HG03280 (cell line): ENCODE data around the gene KRT85.
A peak's percentile ranks its signal among the peaks of the same experiment; 100 is the strongest.

Source experiments
- ATAC-seq: cut with Tn5 transposase; IDR thresholded peaks from one replicate; pipeline ENCODE4 v1.9.1; 2021; ENCODE audit warnings: mild to moderate bottlenecking, moderate library complexity; ENCODE audit not compliant: unreplicated experiment

KRT85 gene

DNA sequence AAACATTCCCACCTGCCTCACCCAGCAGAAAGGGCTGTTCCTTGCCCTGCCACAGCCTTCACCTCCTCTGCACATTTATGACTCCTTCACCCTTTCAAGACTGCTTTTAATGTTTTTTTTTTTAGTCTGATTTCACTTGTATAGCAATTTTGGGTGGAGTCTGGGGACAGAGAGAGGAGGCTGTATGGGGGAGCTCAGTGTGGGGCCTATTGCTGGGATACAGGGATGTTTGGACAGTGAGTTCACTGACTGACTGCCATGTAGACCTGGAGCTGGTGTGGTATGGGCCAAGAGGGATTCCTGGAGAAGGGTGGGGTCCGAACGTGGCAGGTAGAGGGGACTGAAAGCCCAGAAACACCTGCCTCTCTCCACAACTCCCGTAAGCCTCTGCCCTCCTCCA is 1.9 kb upstream of the KRT85 start:
- ATAC-seq: no peak

DNA sequence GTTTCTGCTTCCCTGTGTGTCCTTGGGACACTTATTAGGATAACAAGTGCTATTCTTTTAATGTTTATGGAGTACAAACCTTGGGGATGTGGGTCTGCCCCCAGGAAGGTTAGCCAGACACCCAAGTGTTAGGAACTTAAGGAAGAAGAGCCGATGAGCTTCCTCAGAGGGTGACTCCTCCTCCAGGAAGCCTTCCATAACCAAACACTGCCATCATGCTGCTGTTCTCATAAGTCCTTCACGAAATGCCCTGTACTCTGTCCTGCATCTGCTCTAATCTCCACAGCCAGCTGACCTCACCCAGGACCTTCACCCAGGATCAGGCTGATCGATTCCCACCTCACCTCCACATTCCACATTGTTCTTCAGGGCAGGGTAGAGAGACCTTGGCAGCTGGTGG is 1.2 kb upstream of the KRT85 start:
- ATAC-seq: no peak

DNA sequence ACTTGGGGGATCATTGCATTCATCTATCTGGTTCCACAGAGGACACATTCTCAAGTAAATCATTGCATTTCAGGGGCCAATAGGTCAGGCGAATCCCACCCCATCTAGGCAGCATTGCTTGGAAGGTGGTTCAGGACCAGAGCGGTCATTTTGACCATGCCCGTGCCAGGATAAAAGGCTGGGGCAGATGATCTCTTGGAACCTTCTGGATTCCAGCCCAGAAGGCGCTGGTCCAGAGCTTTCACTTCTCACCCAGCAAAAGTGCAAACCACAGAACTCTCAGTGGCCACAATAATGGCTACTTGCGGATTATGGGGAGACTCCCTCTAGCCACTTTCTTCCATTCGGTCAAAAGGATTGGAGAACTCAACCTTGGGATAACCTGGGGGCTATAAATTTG is 595 bp upstream of the KRT85 start:
- no peak for ATAC-seq

DNA sequence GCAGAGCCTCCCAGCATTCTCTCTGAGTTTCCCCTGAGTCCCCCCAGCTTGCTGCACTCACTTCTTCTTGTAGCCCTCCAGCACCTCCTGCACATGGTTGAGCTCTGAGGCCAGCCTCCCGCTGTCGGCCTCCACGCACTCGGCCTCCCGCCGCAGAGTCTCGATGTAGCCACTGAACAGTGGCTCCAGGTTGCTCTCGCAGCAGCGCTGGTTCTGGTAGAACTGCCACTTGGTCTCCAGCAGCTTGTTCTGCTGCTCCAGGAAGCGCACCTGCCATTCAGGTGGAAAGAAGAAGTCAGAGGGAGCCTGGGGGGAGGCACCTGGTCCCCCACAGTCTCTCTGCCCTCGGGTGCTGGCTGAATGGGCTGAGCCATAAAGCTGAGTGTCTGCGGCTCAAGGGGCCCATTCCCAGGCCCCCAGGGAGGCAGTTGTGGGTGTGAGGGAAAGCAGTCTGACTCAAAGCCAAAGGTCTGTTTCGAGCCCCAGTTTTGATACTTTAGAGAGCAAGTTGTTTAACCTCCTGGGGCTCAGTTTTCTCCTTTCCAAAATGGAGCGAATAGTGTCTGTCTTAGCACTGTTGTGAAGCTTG is 2.3 kb downstream of the KRT85 start:
- no peak for ATAC-seq

DNA sequence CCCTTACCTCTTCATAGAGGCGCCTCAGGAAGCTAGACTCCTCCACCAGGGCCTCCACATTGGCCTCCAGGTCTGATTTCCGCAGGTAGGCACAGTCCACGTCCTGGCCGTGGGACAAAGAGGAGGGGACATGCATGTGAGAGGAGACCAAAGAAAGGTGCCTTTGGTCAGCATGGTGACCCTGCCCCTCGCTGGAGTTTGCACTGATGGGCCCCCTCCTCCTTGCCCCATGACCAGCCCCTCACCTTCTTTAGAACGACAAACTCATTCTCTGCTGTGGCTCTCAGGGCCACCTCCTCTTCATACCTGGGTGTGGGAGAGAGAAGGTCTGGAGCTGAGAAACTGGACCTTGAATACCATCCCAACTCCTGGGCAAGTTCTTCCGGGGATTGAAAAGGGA is 3.2 kb downstream of the KRT85 start:
- ATAC-seq: no peak

DNA sequence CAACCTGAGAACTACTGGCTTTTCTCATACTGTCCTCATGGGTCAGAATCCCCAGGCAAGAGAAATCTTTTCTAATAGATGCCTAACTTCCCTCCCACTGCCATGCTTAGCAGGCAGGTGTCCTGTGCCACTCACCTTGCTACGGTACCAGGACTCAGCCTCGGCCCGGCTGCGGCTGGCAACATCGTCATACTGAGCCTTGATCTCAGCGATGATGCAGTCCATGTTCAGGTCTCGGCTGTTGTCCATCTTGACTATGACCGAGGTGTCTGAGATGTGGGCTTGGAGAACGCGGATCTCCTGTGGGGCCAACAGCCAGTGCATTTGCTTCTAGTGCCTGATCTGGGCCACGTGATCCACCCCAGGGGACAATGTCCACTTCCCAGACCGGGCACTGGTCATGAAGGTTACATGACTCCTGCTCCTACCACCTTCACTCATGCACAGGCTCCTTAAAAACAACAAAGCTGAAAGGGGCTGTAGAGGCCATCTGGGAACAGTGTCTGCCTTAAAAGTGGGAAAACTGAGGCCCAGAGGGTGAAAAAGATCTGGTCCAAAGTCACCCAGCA is 4.1 kb downstream of the KRT85 start:
- ATAC-seq: no peak

DNA sequence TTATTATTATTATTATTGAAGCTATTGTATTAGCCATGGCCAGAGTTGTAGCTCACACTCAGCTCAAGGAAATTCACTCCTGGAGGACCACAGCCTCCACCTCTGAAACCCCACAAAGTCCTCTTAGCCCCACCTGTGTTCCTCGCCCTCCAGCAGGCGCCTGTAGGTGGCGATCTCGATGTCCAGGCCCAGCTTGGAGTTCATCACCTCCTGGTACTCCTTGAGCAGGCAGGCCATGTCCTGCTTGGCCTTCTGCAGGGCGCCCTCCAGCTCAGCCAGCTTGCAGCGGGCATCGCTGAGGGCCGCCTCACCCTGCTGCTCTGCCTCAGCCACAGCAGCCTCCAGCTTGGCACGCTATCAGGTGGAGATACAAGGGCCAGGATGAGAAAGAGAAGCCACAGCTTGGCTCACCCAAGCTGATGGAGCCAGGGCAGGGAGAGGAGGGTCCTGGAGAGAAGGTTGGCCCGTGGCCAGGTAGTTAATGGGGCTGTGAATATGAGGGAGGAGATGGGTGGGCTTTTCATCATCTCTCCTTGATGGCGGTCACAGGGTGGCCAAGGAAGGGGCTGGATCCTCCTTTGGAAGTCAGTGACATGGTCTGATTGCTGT is 5.1 kb downstream of the KRT85 start:
- ATAC-seq: no peak

DNA sequence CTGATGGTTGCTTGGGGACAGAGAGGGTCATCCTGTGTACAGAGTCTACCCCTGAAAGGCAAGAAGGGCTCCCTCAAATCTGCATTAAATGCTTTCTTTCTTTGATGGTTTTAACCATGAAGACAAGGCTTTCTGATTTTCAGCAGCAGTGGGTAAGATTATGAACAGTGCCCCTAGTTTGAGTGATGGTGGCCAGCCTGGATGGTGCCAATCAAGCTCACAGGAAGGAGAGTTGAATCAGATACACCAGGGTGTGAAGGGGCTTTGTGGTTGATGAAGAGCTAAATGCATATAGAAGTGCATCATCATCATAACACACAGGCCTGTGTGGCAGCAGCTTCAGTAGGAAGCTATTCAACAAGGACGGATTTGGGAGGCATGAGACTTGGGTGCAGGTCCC is 5.7 kb downstream of the KRT85 start:
- no peak for ATAC-seq

DNA sequence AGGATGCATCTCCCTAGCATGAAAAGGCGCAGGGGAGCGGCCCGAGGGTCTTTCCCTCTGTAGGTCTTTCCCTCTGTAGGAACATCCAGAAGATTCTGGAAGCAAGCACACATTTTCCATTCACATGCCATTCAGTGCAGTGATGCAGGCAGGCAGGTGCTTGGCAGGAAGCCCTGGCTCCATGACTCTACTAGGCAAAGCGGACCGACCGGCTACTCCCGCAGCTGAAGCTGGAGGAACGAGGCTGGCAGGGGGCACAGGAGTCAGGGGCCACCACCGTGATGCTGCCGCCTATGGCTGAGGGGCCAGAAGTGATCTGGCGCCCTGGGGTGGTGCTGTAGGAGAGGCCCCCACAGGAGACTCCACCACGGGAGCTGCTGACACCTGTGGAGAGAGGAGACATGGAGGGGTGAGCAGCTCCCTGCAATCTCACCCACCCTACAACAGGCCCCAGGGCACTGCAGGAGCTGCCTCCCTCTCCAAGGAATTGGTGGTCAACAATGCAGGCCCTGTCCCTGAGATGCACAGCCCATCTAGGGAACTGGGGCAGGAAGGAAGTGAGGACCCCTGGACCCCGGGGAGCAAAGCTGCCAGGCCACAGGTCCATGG is 6.5 kb downstream of the KRT85 start:
- no peak for ATAC-seq

DNA sequence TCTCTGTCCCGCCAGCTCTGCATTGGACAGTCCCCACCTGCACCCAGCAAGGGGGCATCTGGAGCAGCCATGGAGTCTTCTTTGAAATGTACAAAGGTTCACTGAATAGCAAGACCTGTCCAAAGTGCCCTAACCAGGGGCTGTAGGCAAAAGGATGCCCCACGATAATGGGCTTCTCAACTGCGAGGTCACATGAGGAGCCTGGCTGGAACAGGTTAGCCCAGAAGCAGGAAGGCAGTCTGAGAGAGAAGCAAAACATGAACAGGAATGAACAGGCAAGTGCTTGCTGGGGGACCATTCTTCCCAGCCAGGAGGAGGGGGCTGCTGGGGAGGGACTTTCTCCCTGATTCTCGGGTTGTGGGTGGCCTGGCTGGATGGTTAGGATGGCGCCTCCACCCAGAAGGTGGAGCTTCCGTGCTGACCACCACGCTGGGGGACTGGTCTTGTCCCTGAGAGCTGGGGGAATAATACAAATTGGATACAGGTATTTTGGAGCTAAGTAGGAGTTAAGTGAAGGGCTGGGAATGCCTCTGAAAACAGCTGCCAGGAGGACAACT is 7.1 kb downstream of the KRT85 start:
- ATAC-seq: no peak

DNA sequence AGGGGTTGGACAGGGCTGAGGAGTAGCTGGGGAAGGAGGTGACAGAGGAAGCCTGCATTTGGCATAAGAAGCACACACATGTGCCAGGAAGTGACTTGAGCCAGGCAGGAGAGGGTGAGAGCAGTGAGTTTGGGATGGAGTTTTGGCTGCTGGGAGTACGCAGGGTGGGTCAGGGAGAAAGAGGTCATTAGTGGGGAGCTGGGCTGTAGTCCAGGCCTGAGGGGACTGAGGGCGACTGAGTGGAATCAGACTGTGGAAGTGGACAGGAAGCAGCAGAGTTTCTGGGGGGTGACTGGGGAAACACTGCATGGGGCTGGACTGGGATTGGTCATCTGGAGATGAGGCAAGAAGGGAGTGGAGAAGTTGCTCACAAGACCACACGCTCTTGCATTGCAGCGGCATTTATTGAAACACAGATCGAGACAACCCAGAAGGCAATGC is 7.6 kb downstream of the KRT85 start:
- ATAC-seq: no peak

DNA sequence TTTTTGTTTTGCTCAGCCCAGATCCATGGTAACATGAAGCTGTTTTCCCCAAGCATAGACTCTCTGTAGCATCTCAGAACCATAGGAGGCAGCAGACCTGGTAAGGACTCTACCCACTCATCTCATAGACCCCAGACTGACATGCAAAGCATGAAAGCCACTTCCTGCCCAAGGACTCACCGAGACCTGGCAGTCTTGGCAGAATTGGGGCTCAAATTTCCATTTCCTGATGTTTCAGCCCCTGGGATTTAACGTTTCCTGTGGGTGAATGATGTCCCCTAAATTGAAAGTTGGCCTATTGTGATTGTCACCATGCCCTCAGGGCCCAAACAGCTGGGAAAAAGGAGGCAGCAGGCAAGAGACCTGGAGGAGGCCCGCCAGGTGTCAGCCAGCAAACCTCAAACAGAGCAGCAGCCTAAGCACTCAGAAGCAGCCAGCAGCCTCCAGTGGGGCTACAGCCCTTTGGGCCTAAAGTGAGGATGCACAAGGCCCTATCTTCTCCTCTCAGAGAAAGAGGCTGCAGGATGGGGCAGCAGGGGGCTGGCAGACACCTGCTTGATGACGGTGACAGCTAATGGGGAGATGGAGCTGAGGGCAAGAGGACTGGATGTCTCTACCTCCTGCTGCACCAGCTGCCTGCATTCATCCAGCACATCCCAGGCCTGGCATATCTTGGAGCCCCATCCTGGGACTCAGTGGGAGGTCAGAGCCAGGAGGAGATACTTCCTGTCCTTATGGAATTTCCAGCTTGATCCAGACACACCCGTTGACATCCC is 8.5 kb downstream of the KRT85 start:
- peak; percentile 89 for ATAC-seq

DNA sequence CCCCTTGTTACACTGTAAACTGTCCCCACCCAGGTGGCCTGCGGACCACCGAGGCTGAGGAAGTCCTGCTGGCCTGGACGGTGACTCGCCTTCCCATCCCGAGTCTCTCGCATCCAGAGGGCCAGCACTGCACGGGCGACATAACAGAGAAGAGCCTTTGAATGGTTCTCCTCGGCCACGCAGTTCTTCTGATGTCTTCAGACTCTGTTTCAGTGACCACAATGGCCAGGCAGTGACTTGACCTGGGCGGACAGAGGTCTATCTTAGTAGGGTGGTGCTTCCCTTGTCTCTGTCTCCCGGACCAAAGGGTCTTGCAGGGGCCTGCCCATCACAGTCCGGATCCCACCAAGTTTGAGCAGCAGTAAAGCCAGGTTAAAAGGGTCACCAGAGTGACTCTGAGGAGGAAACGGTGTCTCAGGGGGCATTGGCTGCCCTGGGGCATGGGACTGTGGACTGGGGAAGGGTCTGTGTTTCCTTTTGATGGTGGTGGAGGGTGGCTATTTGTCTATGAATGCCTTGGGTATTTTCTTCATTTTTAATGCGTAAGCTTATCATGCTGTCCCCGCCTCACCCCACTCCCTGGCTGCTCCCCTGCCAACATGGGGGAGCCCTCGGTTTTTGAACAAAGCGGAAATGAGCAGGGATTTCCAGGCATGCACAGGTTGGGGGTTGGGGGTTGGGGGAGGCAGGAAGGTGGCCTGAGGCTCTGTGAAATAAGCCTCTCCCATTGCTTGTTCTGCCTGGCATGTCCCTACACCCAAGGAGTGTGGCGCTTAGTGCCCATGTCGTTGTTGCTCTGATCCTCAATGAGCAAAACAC is 10.3 kb downstream of the KRT85 start:
- ATAC-seq: no peak

DNA sequence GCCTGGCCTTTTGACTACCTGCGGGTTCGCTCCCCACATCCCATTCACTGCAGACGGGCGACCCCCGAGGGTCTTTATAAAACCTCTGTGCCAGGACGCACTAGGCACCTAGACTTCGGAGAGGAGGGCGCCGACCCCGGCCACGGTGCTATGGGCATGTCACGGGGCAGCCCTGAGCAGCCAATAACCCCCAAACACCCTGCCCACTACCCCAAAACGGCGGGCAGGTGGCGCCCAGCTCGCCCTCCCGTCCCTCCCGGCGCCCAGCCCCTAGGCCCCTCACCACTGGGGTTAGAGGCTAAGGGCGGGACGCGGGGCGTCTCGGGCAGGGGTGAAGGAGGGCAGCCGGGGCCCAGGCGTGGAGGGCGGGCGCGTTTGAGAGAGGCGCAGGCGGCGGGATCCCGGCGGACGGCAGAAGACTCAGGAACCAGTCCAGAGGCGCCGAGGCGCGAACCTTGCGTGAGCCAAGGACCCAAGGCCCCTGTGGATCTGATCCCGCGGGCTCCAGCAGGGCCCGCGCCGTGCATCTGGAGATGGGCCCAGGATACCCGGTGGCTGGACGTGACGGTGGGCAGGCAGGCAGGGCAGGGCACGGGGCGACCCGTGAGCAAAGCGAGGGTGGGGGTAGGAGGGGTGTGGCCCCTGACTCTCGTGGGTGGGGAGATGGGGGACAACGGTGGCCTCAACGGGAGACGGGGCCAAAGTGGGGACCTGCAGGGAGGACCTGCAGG is 11.1 kb downstream of the KRT85 start:
- ATAC-seq: no peak

DNA sequence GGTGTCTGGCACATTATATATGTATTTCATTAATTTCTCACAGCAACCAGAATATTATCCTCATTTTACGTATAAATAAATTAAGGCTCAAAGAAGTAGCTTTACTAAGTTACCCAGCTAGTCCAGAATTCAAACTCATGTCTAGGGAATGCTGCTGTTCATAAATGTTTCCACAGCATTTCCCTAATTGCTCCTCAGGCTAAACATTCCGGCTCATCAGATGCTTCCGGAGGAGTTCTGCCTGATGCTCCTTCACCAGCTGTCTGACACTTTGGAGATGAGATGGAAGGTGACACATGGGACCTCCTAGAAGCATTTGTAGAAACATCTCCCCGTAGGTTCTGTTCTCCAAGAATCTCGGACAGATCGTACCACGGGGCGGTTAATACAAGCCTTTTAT is 12.1 kb downstream of the KRT85 start:
- ATAC-seq: no peak

DNA sequence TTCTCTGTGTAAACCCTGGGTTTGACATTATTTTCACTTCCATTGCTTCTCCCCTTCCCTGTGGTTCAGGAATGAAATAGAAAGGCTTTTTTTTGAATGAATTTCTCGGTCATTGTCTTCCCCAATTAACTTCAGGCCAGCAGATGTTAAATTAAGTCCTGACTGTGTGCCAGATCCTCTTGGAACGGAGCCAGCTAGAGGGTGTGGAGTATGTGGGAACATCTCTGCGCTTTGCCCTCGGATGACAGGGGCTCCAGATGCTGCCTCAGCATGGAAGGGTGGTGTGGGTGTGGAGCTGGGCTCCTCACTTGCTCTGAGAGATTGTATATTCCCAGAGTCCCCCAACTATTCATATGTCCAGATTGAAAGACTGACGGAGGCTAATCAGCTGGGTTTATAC is 13.1 kb downstream of the KRT85 start:
- no peak for ATAC-seq

DNA sequence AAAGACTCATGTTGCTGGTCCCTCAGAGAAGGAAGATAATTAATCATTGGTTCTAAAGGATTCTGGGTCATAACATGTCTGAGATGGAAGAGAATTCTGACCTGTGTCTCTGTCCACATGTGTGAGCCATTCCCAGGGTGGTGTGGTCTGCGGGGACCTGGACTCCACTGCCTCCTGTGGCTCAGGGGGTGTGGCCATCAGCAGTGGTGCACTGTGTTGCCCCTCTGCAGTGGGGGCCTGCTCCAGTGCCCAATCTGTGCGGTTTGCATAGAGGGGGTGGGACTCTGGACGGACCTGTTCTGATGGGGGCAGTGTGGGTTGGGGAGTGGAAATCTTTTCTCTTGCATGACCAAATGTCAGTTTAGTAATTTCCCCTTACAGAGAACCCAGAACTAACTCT is 13.5 kb downstream of the KRT85 start:
- ATAC-seq: no peak

DNA sequence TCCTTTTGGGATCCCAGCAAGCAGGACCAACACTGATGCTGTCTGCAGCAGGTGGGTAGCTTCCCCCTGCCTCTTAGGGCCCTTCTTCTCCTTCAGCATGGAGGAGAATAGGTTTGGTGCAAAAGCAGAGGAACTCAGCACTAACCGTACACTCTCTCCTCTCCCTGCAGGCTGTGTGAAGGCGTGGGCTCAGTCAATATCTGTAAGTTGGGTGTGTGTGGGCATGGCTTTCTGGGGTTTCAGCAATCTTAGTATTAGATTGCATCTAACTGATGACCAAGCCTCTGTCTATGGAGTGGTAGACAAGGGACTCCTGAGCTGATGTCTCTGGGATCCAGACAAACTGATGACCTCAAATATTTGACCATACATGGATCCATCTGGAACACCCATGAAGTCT is 14.3 kb downstream of the KRT85 start:
- no peak for ATAC-seq

DNA sequence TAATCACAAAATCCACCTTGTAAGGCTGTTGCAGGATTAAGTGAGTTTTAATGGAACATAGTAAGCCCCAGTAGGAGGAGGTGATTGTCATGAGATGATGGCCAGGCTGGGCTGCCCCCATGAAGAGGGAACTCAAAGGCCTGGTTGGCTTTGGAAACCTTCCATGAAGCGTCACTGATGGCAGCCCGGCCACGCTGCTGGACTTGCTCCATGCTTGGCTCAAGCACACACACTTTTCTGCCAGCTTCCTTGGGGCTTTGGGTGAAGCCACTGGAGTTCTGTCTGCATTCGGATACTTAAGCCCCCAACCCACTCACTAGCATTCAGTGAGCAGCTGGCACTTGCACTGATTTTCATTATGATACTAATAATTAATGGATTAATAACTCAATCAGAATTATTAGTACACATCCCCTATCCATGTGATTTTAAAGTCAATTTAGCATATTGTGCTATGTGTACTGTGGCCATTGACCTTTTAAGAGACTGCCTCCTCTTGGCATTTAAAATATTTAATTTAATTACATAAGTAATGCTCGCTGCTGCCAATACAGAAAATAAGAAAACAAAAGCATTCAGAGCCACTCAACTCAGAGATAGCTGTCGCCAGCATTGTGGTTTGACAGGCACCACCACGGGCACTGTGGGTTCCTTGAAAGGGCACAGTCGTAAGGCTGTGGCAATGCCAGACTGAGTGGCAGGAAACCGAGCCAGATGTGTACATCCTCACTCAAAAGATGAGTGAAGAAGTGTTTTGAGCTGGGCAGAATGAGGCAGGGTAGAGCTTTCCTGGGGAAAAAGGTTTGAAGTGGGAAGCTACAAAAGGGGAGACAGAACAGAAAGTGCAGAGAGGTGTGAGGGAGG is 15.9 kb downstream of the KRT85 start:
- ATAC-seq: no peak
